ENCODE results near the gene ENG.

Gene ENG

GRCh38 chr9:127790094-127790855 lies 64.2 kb downstream of the ENG start:
- TF ChIP-seq PATZ1 (CRISPR knock-in tag; IDR thresholded peaks at IDR 0.05; ENCODE audit: borderline replicate concordance) (no peak), ZC3H10 (CRISPR knock-in tag; IDR thresholded peaks at IDR 0.05) (no peak), ZFP3 (CRISPR knock-in tag; IDR thresholded peaks at IDR 0.05) (no peak), TCF4 (CRISPR knock-in tag; IDR thresholded peaks at IDR 0.05; ENCODE audit: borderline replicate concordance) (no peak), ZNF70 (CRISPR knock-in tag; IDR thresholded peaks at IDR 0.05) (no peak), SNAI2 (CRISPR knock-in tag; IDR thresholded peaks at IDR 0.05) (no peak), POU6F1 (CRISPR knock-in tag; IDR thresholded peaks at IDR 0.05; ENCODE audit: borderline replicate concordance, low read depth) (no peak), ZNF565 (CRISPR knock-in tag; conservative IDR thresholded peaks at IDR 0.05; ENCODE audit: low read depth) (no peak), CSRNP3 (CRISPR knock-in tag; IDR thresholded peaks at IDR 0.05) (no peak), TSHZ2 (CRISPR knock-in tag; IDR thresholded peaks at IDR 0.05) (no peak), ARNTL (CRISPR knock-in tag; IDR thresholded peaks at IDR 0.05; ENCODE audit: borderline replicate concordance, low read depth) (no peak), TOX (CRISPR knock-in tag; IDR thresholded peaks at IDR 0.05; ENCODE audit: borderline replicate concordance) (no peak), RARB (CRISPR knock-in tag; IDR thresholded peaks at IDR 0.05) (no peak), PPARA (CRISPR knock-in tag; IDR thresholded peaks at IDR 0.05; ENCODE audit: borderline replicate concordance) (no peak), ZFP30 (CRISPR knock-in tag; IDR thresholded peaks at IDR 0.05) (no peak), GLIS3 (CRISPR knock-in tag; IDR thresholded peaks at IDR 0.05) (no peak), ESRRG (CRISPR knock-in tag; IDR thresholded peaks at IDR 0.05) (no peak)
- TF ChIP-seq, protein P1, sequence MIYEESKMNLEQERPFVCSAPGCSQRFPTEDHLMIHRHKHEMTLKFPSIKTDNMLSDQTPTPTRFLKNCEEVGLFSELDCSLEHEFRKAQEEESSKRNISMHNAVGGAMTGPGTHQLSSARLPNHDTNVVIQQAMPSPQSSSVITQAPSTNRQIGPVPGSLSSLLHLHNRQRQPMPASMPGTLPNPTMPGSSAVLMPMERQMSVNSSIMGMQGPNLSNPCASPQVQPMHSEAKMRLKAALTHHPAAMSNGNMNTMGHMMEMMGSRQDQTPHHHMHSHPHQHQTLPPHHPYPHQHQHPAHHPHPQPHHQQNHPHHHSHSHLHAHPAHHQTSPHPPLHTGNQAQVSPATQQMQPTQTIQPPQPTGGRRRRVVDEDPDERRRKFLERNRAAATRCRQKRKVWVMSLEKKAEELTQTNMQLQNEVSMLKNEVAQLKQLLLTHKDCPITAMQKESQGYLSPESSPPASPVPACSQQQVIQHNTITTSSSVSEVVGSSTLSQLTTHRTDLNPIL (CRISPR knock-in tag; IDR thresholded peaks at IDR 0.05; ENCODE audit: low read depth), result no peak
- no peak for ATAC-seq

DNA sequence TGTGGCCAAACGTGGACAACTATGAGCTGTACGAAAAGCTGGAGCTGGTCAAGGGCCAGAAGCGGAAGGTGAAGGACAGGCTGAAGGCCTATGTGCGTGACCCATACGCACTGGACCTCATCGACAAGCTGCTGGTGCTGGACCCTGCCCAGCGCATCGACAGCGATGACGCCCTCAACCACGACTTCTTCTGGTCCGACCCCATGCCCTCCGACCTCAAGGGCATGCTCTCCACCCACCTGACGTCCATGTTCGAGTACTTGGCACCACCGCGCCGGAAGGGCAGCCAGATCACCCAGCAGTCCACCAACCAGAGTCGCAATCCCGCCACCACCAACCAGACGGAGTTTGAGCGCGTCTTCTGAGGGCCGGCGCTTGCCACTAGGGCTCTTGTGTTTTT lies 65.3 kb downstream of the ENG start:
- TF ChIP-seq POU6F1 (CRISPR knock-in tag; IDR thresholded peaks at IDR 0.05; ENCODE audit: borderline replicate concordance, low read depth), result no peak
- no peak for TF ChIP-seq ZNF70 (CRISPR knock-in tag; IDR thresholded peaks at IDR 0.05)
- TF ChIP-seq CSDC2 (CRISPR knock-in tag; IDR thresholded peaks at IDR 0.05), result no peak
- TF ChIP-seq ESRRG (CRISPR knock-in tag; IDR thresholded peaks at IDR 0.05), result no peak
- no peak for TF ChIP-seq OSR1 (CRISPR knock-in tag; IDR thresholded peaks at IDR 0.05)
- TF ChIP-seq, protein P1 (CRISPR knock-in tag; IDR thresholded peaks at IDR 0.05; ENCODE audit: low read depth), result no peak
- no peak for ATAC-seq

Measured in SK-N-SH treated with all-trans-retinoic acid at 6 μM for 48 hours (cell line).